Hematopoietic multipotent progenitor cell treated with erythropoietin and hydrocortisone succinate and interleukin-3 and kit ligand, for 15 days (in vitro differentiated cells): ENCODE data around the gene IFT43.

Experiments
- DNase-seq: peaks from one replicate; pipeline ENCODE4 v3.0.0-alpha.2; 2015; ENCODE audit warnings: low spot score

Gene IFT43

GRCh38 chr14:76113691-76114090, 128.1 kb downstream of the IFT43 start:
- no peak for DNase-seq

- DNase-seq, result no peak
Measured at GRCh38 chr14:76115010-76115422, 129.5 kb downstream of the IFT43 start.

GRCh38 chr14:76117789-76118484, 132.4 kb downstream of the IFT43 start:
- DNase-seq, result no peak

GRCh38 chr14:76118594-76118993, 133.0 kb downstream of the IFT43 start:
- DNase-seq, result no peak

- no peak for DNase-seq
Measured at GRCh38 chr14:76121089-76121748, 135.7 kb downstream of the IFT43 start.

GRCh38 chr14:76123426-76124225, 138.1 kb downstream of the IFT43 start:
- DNase-seq, result no peak

- DNase-seq, result no peak
Measured at GRCh38 chr14:76125511-76125910, 139.9 kb downstream of the IFT43 start.

- no peak for DNase-seq
Measured at GRCh38 chr14:76126076-76126475, 140.5 kb downstream of the IFT43 start.

- no peak for DNase-seq
Measured at GRCh38 chr14:76129851-76130576, 144.5 kb downstream of the IFT43 start.

- no peak for DNase-seq
Measured at GRCh38 chr14:76131071-76131965, 145.8 kb downstream of the IFT43 start.

GRCh38 chr14:76133103-76133502, 147.5 kb downstream of the IFT43 start:
- no peak for DNase-seq
